Activated CD4-positive, alpha-beta T cell treated with anti-CD3 and anti-CD28 coated beads for 36 hours (primary cell): ENCODE results near the gene TUBB3. TPM values are rescaled to one million over a fixed set of nuclear protein-coding genes. Genes with fewer than 3 reads are reported as not detected.

ENCODE experiments used
- total RNA-seq, 2 experiments: library from RNA; stranded (reverse); gene quantifications; one replicate each; pipeline ENCODE4 v1.2.3, GENCODE V29; 2021

TUBB3 gene
- total RNA-seq, 2 experiments from 2014 or later = 0.40 to 0.43 TPM

Other genes with a start within 250 kb of the TUBB3 start
- gene CDK10, start 236.7 kb upstream of the TUBB3 start, total RNA-seq = 10 to 100 TPM; 78.1 to 89.8 TPM
- gene SPATA2L, start 221.6 kb upstream of the TUBB3 start, total RNA-seq = 1 to 10 TPM; 4.9 to 6.5 TPM
- 1 to 10 TPM; 2.0 to 2.6 TPM for gene VPS9D1, start 202.4 kb upstream of the TUBB3 start, total RNA-seq
- gene ZNF276, start 201.8 kb upstream of the TUBB3 start, total RNA-seq = 10 to 100 TPM; 21.3 to 24.8 TPM
- 10 to 100 TPM; 91.5 to 94.4 TPM for gene FANCA, start 106.7 kb upstream of the TUBB3 start, total RNA-seq
- gene SPIRE2, start 94.9 kb upstream of the TUBB3 start, total RNA-seq = 1 to 10 TPM; 1.1 to 1.5 TPM
- 100 to 1,000 TPM; 122 to 133 TPM for gene TCF25, start 49.8 kb upstream of the TUBB3 start, total RNA-seq
- 1 to 10 TPM; 1.2 to 2.0 TPM for gene MC1R, start 4.5 kb upstream of the TUBB3 start, total RNA-seq
- 10 to 100 TPM; 21.1 to 25.9 TPM for gene DEF8, start 25.4 kb downstream of the TUBB3 start, total RNA-seq
- 1 to 10 TPM; 1.2 to 1.5 TPM for gene DBNDD1, start 96.1 kb downstream of the TUBB3 start, total RNA-seq
- gene PRDM7, start 154.0 kb downstream of the TUBB3 start, total RNA-seq = not detected